GM20000 (cell line): ENCODE results near the gene TM4SF18.
"Not testable (repeated sequence)": the region's sequence is repeated elsewhere in the genome, so short reads cannot be mapped to it uniquely, and the experiment has no call there.

Source experiments
- DNase-seq: peaks from one replicate; pipeline ENCODE4 v3.0.0; 2012; ENCODE audit warnings: low spot score
- TF ChIP-seq, protein P1 (sequence below): IDR thresholded peaks from 2 replicates; pipeline ENCODE4 v1.5.1; 2012; ENCODE audit warnings: mild to moderate bottlenecking, control low read depth; ENCODE audit errors: extremely low read depth, missing control alignments

TM4SF18 gene

DNA sequence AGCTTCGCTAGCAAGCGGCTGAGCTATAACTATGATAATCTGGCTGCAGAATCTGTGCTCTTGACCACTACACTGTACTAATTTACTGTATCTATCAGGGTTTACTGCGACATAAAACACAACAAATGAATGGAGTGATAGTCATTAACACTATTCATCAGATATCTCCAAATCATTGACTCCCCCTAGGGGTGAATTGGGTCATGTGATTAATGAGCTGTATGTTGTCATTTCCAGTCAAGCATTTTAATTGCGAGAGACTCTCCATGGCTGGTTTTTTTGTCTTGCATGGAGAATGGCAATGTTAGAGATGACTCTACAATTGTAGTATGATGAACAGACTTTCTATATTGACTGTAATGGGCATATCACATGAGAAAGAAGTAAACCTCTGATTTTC is 10.5 kb upstream of the TM4SF18 start:
- TF ChIP-seq, protein P1, sequence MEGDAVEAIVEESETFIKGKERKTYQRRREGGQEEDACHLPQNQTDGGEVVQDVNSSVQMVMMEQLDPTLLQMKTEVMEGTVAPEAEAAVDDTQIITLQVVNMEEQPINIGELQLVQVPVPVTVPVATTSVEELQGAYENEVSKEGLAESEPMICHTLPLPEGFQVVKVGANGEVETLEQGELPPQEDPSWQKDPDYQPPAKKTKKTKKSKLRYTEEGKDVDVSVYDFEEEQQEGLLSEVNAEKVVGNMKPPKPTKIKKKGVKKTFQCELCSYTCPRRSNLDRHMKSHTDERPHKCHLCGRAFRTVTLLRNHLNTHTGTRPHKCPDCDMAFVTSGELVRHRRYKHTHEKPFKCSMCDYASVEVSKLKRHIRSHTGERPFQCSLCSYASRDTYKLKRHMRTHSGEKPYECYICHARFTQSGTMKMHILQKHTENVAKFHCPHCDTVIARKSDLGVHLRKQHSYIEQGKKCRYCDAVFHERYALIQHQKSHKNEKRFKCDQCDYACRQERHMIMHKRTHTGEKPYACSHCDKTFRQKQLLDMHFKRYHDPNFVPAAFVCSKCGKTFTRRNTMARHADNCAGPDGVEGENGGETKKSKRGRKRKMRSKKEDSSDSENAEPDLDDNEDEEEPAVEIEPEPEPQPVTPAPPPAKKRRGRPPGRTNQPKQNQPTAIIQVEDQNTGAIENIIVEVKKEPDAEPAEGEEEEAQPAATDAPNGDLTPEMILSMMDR = no peak
- no peak for DNase-seq

DNA sequence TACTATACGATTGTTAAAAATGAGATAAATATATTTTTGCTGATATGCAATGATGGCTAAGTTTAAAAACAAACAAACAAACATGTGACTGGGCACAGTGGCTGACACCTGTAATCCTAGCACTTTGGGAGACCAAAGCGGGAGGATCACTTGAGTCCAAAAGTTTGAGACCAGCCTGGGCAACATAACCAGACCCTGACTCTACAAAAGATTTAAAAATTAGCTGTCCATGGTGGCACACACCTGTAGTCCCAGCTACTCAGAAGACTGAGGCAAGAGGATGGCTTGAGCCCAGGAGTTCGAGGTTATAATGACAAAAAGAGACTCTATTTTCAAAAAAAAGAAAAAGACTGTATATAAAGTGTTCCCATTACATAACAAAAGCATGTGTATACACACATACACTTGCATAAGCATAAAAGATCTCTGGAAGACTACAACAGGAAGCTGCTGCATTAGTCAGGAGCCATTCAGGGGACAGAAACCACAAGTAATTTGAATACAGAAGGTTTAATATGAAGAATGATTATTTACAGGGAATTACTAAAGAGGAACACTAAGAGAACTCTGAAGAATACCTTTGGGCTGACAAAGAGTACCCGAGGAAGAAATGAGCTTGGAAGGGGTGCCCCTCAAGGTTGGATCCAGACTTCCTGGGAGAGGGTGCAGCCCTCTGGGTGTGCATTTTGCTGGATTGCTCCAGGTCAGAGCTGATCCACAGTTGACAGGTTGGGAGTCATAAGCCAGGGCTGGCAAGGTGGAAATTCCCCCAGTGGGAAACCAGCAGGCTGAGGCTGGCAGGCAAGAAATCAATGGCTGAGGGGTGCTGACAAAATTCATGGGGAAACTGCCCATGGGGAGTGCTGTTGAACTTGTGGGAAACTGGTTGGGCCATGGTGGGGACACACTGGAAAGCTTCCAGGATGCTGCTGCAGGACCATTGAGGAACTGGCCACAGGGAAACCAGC is 9.3 kb upstream of the TM4SF18 start:
- no peak for DNase-seq
- TF ChIP-seq, protein P1 = no peak

DNA sequence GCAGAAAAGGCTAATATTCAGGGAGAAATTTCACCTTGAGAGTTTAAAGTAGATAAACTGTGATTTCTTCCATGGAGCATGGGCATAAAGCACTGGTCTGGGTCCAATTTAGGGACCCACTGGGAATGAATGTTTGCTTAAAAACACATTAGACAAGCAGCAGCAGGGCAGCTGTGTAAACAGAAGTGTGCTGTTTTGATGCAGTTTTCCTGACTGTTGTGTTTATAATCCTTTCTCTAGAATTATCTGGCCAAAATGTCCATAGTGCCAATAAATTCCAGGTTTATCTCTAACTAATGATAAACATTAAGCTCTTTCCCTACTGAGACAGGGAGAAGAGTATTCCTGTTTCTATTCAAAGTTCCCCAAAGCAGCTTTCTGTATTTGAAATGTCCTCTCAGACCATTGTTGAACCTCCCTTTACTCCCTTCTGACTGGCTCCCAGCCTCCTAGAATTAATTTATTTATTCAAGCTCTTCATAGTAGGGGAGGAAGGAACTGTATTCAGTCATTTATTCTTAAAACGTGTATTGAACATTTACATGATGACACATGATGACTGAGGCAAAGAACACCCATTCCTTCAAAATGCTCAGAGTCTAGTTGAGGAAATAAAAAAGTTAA is 7.0 kb upstream of the TM4SF18 start:
- TF ChIP-seq, protein P1 = no peak
- DNase-seq = no peak

DNA sequence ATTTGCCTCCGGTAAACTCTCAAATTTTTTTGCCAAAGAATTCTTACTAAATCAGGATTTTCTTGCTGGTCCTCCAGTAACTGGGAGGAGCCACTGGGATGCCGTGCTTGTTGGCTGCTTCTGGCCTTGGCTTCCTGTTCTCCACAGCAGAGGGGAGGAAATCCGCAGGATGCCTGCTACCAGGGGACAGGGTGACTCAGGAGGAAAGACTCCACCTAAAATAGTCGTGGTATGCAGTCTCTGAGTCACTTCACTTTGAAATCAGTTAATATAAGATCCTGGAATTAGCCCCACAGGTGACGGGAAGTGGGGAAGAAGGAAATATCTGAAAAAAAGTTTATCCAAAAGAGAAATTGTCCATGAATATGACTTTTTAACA is 6.5 kb upstream of the TM4SF18 start:
- DNase-seq = no peak
- TF ChIP-seq, protein P1 = no peak

DNA sequence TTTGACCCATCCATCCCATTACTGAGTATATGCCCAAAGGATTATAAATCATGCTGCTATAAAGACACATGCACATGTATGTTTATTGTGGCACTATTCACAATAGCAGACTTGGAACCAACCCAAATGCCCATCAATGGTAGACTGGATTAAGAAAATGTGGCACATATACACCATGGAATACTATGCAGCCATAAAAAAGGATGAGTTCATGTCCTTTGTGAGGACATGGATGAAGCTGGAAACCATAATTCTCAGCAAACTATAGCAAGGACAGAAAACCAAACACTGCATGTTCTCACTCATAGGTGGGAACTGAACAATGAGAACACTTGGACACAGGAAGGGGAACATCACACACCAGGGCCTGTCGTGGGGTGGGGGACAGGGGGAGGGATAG is 4.0 kb upstream of the TM4SF18 start:
- DNase-seq = not testable (repeated sequence)

DNA sequence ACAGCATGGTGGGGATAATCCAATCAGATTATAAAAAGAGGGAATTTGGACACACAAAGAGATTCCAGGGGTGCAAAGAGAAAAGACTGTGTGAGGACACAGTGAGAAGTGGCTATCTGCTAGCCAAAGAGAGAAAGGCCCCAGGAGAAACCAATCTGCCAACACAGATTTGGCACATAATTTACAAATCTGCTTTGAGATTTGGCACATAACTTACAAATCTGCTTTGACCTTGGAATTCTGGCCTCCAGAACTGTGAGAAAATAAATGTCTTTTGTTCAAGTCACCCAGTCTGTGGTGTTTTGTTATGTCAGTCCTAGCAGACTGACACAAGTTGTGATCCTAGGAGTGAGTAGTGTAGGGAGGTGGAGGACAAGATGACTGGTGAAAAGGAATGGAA is 3.5 kb upstream of the TM4SF18 start:
- no peak for DNase-seq
- TF ChIP-seq, protein P1 = no peak

DNA sequence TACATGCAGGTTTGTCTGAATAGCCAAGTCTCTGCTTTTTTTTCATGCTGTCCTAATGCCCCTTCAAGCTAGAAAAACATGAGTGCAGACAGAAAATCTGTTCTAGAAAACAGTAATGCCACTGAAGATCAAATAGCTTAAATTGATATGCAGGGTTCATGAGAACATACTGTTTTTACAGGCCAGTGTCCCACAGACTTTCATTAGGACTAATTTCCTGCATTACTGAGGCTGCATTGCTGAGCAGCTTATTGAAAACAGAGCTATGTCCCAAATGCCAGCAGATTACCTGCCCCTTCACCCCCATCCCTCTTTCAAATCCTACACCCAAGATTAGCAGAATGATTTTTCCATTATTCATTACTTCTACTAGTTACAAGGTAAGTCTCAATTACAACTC is 665 bp downstream of the TM4SF18 start:
- no peak for DNase-seq
- TF ChIP-seq, protein P1 = no peak
